Colon (tissue), 2 donors: ENCODE data around the gene SH3GLB2.
"Not testable (repeated sequence)": the region's sequence is repeated elsewhere in the genome, so short reads cannot be mapped to it uniquely, and the experiment has no call there.

Experiments
- FAIRE-seq: peaks from 2 replicates; lab custom pipeline; 2012; peaks lifted over from hg19 to GRCh38; lab: Jason Lieb, UNC
- donor health status: control.
- donor health status: control.

The SH3GLB2 gene

GRCh38 chr9:129014608-129015007 is 13.5 kb downstream of the SH3GLB2 start:
- no peak for FAIRE-seq

- FAIRE-seq: no peak
Observed at GRCh38 chr9:129014124-129014523, 14.0 kb downstream of the SH3GLB2 start.

GRCh38 chr9:129013674-129014073 is 14.5 kb downstream of the SH3GLB2 start:
- FAIRE-seq: no peak

DNA sequence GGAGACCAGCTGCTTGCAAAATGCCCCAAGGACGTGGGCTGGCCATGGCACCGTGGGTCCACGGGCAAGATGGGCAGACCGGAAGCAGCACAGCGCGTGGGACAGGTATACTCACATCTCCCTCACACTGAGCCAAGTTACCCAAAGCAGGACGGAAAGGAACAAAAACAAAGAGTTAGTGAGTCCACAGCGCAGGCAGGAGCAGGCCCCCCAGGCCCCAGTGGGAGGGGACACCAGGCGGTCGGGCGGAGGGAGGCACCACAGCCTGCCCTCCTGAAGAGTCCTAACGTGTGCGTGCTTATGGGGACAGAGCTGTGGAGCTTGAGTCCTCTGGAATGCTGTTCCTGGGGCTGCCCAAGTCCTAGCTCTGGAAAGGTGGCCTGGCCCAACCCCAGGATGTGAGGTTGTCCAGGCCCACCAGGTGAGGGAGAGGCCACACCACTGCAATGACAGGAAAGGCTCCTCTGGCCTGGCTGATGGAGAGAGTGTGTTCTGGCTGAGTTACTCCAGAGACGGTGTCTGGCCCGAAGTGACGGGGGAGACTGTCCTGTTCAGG is 15.2 kb downstream of the SH3GLB2 start:
- no peak for FAIRE-seq

DNA sequence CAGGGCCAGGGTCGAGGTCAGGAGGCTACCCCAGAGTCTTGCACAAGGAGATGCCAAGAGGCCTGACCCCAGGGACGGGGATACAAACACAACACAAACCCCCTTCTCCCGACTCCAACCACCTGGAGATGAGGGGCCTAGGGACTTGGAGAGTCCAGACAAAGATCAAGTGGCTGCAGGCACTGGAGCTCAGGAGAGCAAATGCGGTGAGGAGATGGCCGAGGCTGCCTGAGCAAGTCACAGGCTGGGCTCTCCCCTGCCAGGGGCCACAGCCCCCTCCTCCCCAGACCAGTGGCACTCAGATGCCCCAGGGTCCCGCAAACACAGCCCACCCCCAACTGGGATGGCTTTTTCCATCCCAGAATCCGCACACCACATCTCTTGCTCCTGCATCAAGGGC is 15.8 kb downstream of the SH3GLB2 start:
- no peak for FAIRE-seq

DNA sequence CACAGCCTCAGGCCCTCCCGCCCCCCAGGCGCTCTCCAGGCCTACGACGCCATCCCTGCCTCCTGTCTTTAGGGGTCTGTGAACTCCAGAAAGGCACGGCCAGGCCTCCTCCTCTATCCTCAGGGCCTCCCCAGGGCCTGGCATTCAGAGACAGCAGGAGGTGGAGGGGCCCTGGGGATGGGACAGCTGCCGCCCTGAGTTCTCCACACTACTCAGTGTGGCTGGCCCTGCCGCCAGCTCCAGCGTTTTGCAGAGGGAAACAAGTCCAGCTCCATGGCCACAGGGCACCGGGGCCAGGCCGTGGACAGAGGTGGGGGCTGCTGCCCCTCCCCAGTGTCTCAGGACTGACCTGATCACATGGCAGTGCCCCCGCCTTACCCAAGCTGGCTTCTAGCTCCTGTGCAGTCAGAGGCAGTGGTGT is 16.4 kb downstream of the SH3GLB2 start:
- FAIRE-seq: no peak

GRCh38 chr9:129011170-129011569 is 17.0 kb downstream of the SH3GLB2 start:
- no peak for FAIRE-seq

- FAIRE-seq: no peak
Observed at GRCh38 chr9:129010267-129010975, 17.7 kb downstream of the SH3GLB2 start.

DNA sequence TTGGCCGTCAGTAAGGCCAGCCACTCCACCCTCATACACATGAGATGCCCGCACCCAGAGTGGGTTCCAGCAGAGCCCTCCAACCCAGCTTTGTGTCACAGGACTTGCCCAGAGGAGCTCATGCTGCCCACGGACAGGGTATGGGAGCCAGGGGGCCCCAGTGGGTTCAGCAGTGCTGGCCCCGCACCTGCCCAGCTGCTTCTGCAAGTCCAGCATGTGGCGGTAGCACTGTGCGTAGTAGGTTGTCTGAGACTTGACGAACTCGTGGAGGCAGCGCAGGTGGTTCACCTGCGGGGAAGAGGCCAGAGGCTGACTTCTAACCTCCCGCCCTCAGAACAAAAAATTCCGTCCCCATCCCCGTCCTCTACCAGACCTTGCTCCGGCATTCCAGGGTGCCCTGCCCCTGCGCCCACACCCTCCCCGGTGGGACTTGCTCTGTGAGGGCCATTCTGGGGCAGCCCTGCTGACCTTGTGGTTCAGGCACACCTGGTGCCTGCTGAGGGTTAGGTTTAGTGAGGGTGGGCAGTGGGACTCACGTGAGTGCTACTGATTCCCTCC is 18.5 kb downstream of the SH3GLB2 start:
- FAIRE-seq: no peak

GRCh38 chr9:129008986-129009583 is 19.0 kb downstream of the SH3GLB2 start:
- FAIRE-seq: no peak

DNA sequence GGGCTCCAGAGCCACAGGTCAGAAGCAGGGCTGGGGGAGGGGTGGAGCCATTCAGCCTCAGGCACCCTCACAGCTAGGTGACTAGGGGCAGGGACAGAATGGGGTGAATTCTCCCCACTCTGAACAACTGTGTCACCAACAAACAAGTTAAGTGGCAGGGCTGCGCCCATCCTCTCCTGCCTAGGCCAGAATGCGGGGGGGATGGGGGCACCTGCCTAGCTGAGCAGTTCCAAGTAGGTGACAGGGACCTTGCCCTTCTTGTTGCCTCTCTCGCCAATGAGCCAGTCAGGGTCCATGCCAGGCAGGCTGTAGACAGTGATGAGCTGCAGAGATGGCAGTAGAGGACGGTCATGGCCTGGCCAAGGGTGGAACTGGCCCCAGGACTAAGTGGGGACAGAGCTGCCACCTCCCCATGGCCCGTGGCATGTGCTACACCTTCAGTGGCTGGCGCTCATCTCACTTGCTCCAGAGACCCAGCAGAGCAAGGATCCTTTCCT is 19.6 kb downstream of the SH3GLB2 start:
- FAIRE-seq: no peak

GRCh38 chr9:129007766-129008468 is 20.2 kb downstream of the SH3GLB2 start:
- no peak for FAIRE-seq

- FAIRE-seq: no peak
Observed at GRCh38 chr9:129007035-129007765, 20.9 kb downstream of the SH3GLB2 start.

DNA sequence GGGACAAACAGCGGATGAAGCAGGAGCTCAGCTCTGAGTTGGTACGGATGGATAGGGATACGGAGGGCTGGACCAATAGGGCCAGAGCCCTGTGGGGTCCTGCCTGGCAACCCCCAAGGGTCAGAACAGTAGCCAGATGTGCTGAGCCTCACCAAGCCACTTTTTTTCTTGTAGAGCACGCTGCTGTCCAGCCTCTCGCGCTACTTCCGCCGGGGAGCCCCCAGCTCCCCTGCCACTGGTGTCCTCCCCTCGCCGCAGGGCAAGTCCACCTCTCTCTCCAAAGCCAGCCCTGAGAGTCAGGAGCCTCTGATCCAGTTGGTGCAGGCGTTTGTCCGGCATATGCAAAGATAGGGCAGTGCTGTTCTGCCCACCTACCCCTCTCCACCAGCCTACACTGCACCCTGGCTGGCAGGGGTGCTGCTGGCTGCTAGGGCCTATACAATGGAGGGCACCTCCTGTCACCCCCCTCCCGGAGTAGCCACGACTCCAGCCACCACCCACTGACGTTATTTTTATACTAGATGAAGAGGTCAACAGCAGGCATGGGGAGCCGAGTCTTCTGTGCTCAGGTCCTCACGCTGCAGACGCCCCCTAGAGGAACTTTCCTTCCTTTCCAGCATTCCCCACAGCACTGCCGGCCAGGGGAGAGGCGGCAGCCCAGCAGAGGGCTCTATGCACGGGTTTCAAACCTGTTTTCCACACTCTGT is 21.6 kb downstream of the SH3GLB2 start:
- FAIRE-seq: no peak

GRCh38 chr9:129005336-129005997 is 22.7 kb downstream of the SH3GLB2 start:
- no peak for FAIRE-seq

GRCh38 chr9:129004173-129004572 is 24.0 kb downstream of the SH3GLB2 start:
- FAIRE-seq: not testable (repeated sequence)

DNA sequence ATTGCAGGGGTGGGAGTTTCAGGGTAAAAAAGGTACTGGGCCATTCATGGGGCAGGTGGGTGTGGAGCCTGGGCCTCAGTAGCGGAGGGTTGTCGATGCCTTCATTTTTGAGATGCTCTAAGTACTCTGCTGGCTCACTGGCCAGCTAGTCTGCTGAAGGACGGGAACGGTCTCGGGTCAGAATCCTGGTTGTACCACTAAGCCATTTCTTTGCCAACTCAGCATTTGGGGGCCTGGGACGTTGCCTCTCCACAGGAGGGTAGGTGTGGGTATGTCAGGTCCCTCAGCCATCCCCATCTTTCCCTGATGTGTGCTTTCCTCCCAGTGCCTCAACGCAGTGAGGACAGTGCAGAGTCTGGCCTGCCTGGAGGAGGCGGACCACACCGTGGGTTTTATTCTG is 25.1 kb downstream of the SH3GLB2 start:
- FAIRE-seq: no peak

GRCh38 chr9:129001504-129002325 is 26.4 kb downstream of the SH3GLB2 start:
- no peak for FAIRE-seq

DNA sequence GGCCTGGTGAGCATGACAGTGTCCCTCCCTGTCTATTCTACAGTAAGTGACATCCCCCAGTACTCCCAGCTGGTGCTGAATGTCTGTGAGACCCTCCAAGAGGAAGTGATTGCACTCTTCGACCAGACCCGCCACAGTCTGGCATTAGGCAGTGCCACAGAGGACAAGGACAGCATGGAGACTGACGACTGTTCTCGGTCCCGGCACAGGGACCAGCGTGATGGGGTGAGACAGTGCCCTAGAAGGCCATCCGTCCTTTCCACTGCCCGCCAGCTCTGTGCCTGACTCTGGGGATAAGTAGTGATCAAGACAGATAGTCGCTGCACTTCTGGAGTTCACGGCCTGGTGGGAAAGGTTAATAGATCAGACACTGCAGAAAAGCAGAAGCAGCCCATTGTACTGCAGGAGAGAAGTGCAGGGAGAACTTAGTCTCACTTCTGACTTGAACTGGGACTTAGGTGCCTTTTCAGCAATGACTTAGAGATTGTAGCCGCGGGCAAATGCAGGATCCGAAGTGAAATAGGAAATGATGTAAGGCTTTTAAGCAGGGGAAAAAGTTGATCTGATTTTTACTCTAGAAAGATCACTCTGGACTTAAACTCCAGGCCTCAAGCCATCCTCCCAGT is 28.4 kb downstream of the SH3GLB2 start:
- no peak for FAIRE-seq
